Muscle layer of duodenum (tissue), 2 donors: Measurements from ENCODE around the gene ELAC1.

Source experiments
- H3K27ac ChIP-seq: one replicate; pipeline ENCODE4 v1.7.0; 2013; ENCODE audit warnings: mild to moderate bottlenecking, low read length
- H3K27me3 ChIP-seq: one replicate; pipeline ENCODE4 v1.7.0; 2013; ENCODE audit warnings: low read depth, mild to moderate bottlenecking, control low read depth, low read length
- H3K36me3 ChIP-seq, 2 donors: one replicate each; pipeline ENCODE4 v1.7.0; 2013; ENCODE audit warnings: low read length in 2 of 2, control low read depth in 1 of 2, mild to moderate bottlenecking in 1 of 2; ENCODE audit not compliant: insufficient read depth in 2 of 2, control insufficient read depth in 1 of 2
- H3K4me1 ChIP-seq, 2 donors: one replicate each; pipeline ENCODE4 v1.7.0; 2013; ENCODE audit warnings: low read length in 2 of 2, mild to moderate bottlenecking in 2 of 2, control low read depth in 1 of 2, moderate library complexity in 1 of 2; ENCODE audit not compliant: insufficient read depth in 2 of 2, control insufficient read depth in 1 of 2
- H3K4me3 ChIP-seq, 2 donors: one replicate each; pipeline ENCODE4 v1.7.0; 2013; ENCODE audit warnings: low read length in 2 of 2, low read depth in 1 of 2, mild to moderate bottlenecking in 1 of 2
- H3K9me3 ChIP-seq, 2 donors: one replicate each; pipeline ENCODE4 v1.7.0; 2013; ENCODE audit warnings: low read length in 2 of 2, control low read depth in 1 of 2, mild to moderate bottlenecking in 1 of 2; ENCODE audit not compliant: control insufficient read depth in 1 of 2
- donor health status: healthy.

The ELAC1 gene

GRCh38 chr18:51021226-51021965, 53.6 kb downstream of the ELAC1 start:
- Histone ChIP-seq H3K27ac (no peak overlapping the region), H3K36me3 (peaks cover 4 to 17% of the 10 kb centered on the region in 2 donors), H3K4me1 (no peaks in the 10 kb centered on the region), H3K4me3 (no peak overlapping the region), H3K27me3 (no peaks in the 10 kb centered on the region), H3K9me3 (no peaks in the 10 kb centered on the region)

DNA sequence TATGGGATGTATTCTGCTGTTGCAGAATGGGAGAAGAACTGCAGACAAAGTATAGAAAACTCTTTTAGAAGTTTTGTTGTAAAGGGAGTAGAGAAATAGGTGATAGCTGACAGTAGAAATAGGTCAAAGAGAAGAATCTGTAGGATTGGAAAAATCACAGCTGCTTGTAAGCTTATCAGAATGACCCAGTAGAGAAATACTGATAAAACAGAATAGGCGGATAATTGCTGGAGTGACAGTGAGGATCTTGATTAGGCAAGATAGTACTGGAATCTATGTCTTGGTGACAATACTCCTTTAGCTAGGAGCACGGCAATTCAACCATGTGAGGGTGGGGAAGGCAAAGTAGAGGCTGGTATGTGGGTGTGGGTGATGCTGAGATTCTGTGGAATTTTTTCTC, 57.7 kb downstream of the ELAC1 start:
- Histone ChIP-seq H3K36me3 (peaks cover 4 to 13% of the 10 kb centered on the region in 2 donors), H3K27ac (no peak overlapping the region), H3K27me3 (no peaks in the 10 kb centered on the region), H3K9me3 (no peaks in the 10 kb centered on the region), H3K4me1 (peaks cover 0 to 7% of the 10 kb centered on the region in 2 donors), H3K4me3 (no peak overlapping the region)

GRCh38 chr18:51028201-51028805, 60.5 kb downstream of the ELAC1 start:
- Histone ChIP-seq H3K4me1 (peaks cover 0 to 25% of the 10 kb centered on the region in 2 donors), H3K36me3 (peaks cover 4 to 12% of the 10 kb centered on the region in 2 donors), H3K27me3 (no peaks in the 10 kb centered on the region), H3K9me3 (no peaks in the 10 kb centered on the region), H3K27ac (no peak overlapping the region), H3K4me3 (no peak overlapping the region)

DNA sequence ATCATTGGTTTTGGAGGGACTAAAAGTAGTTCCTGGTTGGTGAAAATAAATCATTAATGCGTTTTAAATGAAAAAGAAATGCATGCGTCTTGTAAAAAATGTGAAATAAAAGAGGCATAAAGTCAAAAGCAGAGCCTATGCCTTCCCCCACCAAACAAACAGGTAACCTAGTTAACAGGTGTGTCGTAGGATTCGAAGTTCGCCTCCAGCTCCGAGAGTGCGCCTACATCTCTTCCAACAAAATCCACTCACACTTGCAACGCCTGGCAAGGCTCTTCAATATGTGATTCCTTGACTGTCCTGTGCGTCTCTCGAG, 61.5 kb downstream of the ELAC1 start:
- no peaks in the 10 kb centered on the region for H3K27me3 ChIP-seq
- H3K4me1 ChIP-seq = peaks cover 2 to 32% of the 10 kb centered on the region in 2 donors
- peak overlapping the region; percentile 95 for H3K27ac ChIP-seq
- H3K36me3 ChIP-seq = peaks cover 7 to 8% of the 10 kb centered on the region in 2 donors
- no peaks in the 10 kb centered on the region for H3K9me3 ChIP-seq
- H3K4me3 ChIP-seq = peak overlapping the region; percentile 79 to 86

DNA sequence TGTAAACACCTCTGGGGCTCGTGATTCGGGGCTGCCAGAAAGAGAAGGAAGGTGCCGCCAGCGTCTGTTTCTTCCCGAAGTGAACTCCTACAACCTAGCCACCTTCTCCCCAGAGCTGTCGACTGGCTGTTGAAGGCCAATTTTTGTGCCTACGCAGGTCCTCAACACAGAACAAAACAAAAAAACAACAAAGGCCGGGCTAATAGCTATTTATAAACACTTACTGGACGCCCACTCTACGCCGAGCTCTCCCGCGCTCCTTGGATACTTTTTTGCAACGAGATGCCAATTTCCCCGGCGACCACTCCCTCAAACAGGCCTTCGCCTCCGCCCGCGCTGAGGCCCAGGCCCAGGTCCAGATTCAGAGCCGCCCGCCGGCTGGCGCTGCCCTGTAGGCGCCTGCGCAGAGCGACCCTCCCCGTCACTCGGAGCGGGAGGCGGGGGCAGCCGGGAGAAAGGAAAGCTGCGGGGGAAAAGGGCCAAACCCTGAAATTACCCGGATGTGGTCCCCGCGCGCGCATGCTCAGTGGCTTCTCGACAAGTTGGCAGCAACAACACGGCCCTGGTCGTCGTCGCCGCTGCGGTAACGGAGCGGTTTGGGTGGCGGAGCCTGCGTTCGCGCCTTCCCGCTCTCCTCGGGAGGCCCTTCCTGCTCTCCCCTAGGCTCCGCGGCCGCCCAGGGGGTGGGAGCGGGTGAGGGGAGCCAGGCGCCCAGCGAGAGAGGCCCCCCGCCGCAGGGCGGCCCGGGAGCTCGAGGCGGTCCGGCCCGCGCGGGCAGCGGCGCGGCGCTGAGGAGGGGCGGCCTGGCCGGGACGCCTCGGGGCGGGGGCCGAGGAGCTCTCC, 62.1 kb downstream of the ELAC1 start, which contains the start of gene SMAD4:
TSS of gene SMAD4 (plus strand) at position 520 of the 843 bp plus-strand sequence. CDS start 16,834 bp downstream, outside the sequence.
- peak within 1 kb of the TSS; percentile 95 for H3K27ac ChIP-seq
- H3K4me1 ChIP-seq = peaks cover 5 to 32% of the 10 kb centered on the region in 2 donors
- peak within 1 kb of the TSS; percentile 79 to 91 for H3K4me3 ChIP-seq
- H3K9me3 ChIP-seq = no peaks in the 10 kb centered on the region
- H3K27me3 ChIP-seq = no peaks in the 10 kb centered on the region
- peaks cover 7 to 8% of the 10 kb centered on the region in 2 donors for H3K36me3 ChIP-seq

- peaks cover 7 to 38% of the 10 kb centered on the region in 2 donors for H3K4me1 ChIP-seq
- peak overlapping the region; percentile 79 to 91 for H3K4me3 ChIP-seq
- H3K27me3 ChIP-seq = no peaks in the 10 kb centered on the region
- peak overlapping the region; percentile 86 for H3K27ac ChIP-seq
- peaks cover 6 to 8% of the 10 kb centered on the region in 2 donors for H3K36me3 ChIP-seq
- no peaks in the 10 kb centered on the region for H3K9me3 ChIP-seq
Measured at GRCh38 chr18:51030537-51031258, 62.9 kb downstream of the ELAC1 start.

DNA sequence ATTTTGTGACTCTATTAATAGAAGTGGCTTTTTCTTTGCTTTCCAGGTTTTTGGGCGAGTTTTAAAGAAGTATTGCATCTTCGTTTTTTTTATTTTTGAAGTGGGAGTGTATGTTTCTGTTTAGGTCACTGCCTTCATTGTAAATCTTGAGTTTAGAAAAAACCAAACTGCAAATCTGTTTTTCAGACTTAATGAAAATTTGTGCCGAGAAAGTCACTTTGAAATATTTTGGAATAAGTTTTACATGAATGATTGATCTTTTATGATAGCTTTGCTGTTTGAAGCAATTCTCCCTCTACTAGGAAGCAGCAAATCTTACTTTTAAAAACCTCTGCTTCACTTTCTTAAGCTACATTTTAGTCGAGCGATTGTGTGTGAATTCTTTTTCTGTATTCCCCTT, 64.4 kb downstream of the ELAC1 start:
- H3K4me3 ChIP-seq = peak overlapping the region; percentile 79 to 91
- peaks cover 9 to 53% of the 10 kb centered on the region in 2 donors for H3K4me1 ChIP-seq
- H3K36me3 ChIP-seq = peaks cover 0 to 4% of the 10 kb centered on the region in 2 donors
- no peaks in the 10 kb centered on the region for H3K27me3 ChIP-seq
- no peak overlapping the region for H3K27ac ChIP-seq
- H3K9me3 ChIP-seq = no peaks in the 10 kb centered on the region

DNA sequence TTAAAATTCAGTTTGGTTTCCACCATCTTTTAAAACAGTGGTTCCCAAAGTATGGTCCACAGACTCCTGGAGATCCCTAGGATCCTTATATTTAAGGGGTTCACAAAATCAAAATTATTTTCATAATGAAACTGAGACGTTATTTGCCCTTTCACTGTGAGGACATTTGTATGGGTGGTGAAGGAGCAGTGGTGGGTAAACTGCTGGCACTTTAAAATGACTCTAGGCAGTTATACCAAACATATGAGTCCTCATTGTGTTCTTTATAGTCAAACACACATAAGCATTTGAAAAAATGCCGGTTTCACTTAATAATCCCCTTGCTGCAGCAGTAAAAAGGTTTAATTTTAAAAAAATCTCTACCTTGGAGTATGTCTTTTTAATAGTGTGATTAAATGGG, 69.4 kb downstream of the ELAC1 start:
- Histone ChIP-seq H3K36me3 (peaks cover 0 to 4% of the 10 kb centered on the region in 2 donors), H3K27me3 (no peaks in the 10 kb centered on the region), H3K4me1 (peaks cover 25 to 78% of the 10 kb centered on the region in 2 donors), H3K9me3 (no peaks in the 10 kb centered on the region), H3K4me3 (no peak overlapping the region), H3K27ac (no peak overlapping the region)
